COR-L47 (cell line): ENCODE results near the gene IRX2.

Experiments
- DNase-seq: peaks from one replicate; lab custom pipeline; 2025; lab: John Stamatoyannopoulos, UW

The IRX2 gene

GRCh38 chr5:2741956-2742355 lies 9.5 kb downstream of the IRX2 start:
- no peak for DNase-seq

- DNase-seq = no peak
These were observed 10.5 kb downstream of the IRX2 start for GRCh38 chr5:2740876-2741555.

DNA sequence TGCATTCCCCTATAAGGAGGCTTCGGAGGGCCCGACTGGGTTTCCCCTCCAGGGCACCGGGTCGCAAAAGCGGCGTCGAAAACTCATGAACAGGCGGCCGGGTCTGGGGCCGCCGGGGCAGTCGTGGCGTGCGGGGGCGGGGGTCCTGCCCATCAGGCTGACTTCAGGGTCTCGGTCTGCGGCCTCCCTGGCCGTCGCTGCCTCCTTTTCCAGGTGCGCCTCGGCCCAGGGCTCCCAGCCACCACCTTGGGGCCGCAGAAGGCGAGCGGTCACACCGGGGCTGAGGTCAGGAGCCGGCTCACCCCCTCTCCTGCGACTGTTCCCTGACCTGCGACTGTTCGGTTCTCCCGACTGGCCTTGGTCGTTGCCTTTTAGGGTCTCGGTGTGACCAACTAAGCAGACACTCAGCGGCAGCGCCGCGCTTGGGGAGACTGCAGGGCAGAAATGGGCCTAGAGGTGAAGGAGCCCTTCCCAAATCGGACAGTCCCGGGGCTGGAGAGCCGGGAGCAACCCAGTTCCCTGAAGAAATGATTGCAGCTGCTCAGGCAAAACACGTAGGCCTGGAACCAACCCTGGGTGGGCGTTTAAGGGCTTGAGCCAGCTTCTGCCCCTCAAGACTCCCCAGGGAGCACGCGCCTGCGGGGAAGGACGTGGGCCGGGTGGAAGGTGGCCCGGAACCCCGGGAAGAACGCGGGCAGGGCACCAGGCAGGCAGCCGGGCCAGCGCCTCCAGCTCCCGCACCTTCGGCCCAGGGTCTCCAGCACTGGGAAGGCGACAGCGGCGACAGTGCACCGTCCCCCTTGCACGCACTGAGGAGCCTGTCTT lies 11.2 kb downstream of the IRX2 start:
- no peak for DNase-seq

- no peak for DNase-seq
These were observed 12.0 kb downstream of the IRX2 start for GRCh38 chr5:2739360-2740050.

DNA sequence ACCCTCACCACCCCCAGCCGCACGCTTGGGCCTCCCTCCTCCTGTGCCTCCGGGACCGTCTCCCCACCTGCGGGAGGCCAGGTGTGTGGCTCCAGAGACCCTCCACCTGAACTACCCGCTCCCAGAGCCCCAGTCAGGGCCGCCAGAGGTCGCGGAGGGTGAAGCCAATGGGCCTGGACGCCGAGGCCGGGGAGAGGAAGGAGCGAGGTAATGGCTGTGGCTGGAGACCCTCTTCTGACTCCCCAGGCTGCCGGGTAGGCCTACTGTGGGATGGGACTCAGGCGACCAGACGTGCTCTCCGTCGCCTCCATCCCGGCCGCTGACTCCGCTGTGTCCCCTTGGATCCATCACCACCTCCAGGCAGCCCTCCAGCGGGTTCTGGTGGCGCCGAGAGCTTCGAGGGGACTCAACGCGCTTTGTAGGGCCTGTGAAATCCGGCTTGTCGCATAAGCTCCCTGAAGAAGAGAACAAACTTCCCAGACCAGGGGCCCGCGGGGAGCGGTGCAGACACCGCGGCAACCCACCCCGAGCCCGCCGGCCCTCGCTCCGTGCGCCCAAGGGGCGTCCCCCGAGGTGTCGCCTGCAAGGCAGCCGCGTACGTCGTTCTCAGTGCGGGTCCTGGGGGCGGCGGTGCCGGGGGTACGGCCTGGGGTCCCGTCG lies 12.6 kb downstream of the IRX2 start:
- DNase-seq = no peak

- DNase-seq = no peak
These were observed 13.2 kb downstream of the IRX2 start for GRCh38 chr5:2738156-2738699.

DNA sequence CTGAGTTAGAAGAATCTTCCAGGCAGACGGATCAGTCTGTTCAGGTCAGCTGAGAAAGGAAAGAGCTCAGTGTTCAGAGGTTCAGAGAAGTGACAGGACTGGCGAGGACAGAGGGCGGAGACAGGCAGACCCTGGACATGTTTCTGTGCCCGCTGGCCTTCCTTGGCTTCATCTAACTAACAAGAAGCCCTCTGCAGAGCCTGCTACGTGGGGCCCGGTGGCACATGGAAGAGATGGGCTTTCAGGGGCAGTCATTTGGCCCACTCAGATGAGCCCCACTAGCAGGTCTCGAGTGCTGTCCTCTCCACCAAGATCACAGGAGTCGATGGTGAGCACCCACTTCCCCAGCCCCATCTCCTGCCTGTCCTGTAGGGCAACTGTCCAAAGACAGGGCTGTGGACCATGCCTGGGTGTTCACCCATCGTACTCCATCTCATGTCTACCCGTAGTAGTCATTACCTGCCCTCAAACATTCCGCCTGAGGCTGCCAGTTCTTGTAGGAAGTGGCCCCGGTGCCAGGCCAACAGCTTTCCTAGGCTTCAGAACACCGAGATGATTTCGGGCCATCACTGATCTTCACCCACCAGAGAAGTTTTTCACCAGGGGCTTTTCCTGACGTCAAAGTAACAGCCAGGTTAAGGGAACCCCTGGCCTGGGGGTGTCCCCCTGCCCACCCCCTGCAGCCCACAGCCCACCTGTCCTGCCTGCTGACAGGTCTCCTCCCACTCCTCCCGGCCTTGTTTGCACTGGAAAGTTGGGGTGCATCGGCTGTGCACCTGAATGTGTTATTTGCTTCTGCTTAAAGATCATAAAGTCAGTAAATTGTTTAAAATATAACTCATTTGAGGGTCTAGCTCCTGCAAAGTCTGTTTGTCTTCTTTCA lies 14.0 kb downstream of the IRX2 start:
- DNase-seq = no peak

GRCh38 chr5:2736872-2737271 lies 14.6 kb downstream of the IRX2 start:
- DNase-seq = no peak

DNA sequence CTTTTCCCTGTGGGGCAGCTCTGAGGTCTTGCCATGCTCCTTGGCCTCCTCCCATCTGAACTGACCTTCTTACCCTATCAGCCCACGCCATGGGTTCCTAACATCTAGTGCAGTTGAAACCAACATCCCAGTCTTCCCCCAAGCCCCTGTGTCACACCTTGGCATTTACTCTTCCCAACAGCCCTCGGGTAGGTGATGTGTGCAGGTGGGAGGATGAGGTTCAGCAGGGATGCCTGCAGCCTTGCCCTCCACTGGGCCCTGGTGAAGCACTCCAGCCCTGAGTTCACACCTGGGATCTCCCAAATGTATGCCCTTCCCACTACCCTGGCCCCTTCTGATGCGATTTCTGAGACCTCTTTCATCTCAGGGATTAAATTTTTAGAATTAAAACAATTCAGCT lies 15.5 kb downstream of the IRX2 start:
- DNase-seq = no peak

GRCh38 chr5:2732850-2733249 lies 18.6 kb downstream of the IRX2 start:
- DNase-seq = no peak

GRCh38 chr5:2732004-2732403 lies 19.5 kb downstream of the IRX2 start:
- DNase-seq = no peak

DNA sequence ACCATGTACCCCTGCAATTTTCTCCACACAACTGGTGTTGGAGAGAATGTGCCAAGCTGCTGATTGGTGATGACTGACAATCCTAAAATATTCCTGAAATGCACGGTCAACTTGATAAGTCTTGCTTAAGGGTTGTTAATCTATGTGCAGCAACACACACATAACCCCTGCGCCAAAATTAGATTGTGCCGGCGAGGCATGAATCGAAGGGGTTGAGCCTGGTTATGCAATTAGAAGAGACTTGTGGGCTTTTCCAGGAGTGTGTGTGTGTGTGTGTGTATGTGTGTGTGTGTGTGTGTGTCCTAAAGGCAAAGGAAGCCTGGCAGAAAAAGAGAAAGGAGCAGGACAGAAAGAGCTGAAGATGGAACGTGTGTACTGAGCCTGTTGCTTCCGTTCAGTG lies 22.3 kb downstream of the IRX2 start:
- DNase-seq = no peak

- no peak for DNase-seq
These were observed 23.9 kb downstream of the IRX2 start for GRCh38 chr5:2727550-2727949.

- DNase-seq = no peak
These were observed 25.3 kb downstream of the IRX2 start for GRCh38 chr5:2725980-2726765.

GRCh38 chr5:2724831-2725230 lies 26.6 kb downstream of the IRX2 start:
- DNase-seq = no peak

DNA sequence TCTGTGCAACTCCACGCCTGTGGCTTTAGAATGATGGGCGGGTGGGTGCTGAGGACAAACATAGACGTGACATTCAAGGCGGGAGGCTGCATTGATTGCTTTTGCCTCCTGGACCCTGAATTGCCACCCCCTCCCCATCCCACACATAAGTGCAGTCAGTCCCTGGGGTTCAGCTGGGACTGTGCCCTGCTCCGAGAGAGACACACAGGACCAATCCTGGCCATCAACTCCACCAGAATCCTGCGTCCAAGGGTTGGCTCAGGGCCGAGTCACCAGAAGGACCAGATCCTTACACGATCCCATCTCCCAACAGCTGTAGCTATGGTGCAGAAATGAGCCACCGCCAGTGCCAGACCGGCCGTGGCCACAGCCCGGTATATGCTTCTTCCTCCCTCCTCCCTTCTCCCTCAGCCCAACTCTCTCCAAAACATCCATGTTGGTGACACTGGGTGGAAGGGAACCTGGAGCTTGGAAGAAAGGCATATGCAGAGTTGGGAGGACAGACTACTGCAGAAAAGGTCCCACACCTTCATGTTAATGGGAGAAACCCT lies 27.4 kb downstream of the IRX2 start:
- DNase-seq = no peak

GRCh38 chr5:2722901-2723300 lies 28.6 kb downstream of the IRX2 start:
- DNase-seq = no peak

- no peak for DNase-seq
These were observed 29.9 kb downstream of the IRX2 start for GRCh38 chr5:2721385-2722138.

GRCh38 chr5:2719332-2719731 lies 32.1 kb downstream of the IRX2 start:
- no peak for DNase-seq
